Mucosa of rectum (tissue), 2 donors: ENCODE measurements around the gene TACSTD2.
"Not testable (repeated sequence)": the region's sequence is repeated elsewhere in the genome, so short reads cannot be mapped to it uniquely, and the experiment has no call there.

ENCODE experiments used
- H3K27ac ChIP-seq, 2 donors: one replicate each; pipeline ENCODE4 v1.7.0; 2013; ENCODE audit warnings: inconsistent platforms in 2 of 2, low read depth in 2 of 2, low read length in 2 of 2
- H3K27me3 ChIP-seq, 2 donors: one replicate each; pipeline ENCODE4 v1.7.0; 2013; ENCODE audit warnings: low read length in 2 of 2; ENCODE audit not compliant: control insufficient read depth in 2 of 2, insufficient read depth in 2 of 2
- H3K36me3 ChIP-seq, 2 donors: one replicate each; pipeline ENCODE4 v1.7.0; 2013; ENCODE audit warnings: low read length in 2 of 2; ENCODE audit not compliant: control insufficient read depth in 2 of 2, insufficient read depth in 2 of 2
- H3K4me1 ChIP-seq, 2 donors: one replicate each; pipeline ENCODE4 v1.7.0; 2013; ENCODE audit warnings: low read length in 2 of 2, mild to moderate bottlenecking in 1 of 2; ENCODE audit not compliant: control insufficient read depth in 2 of 2, insufficient read depth in 2 of 2
- H3K4me3 ChIP-seq, 2 donors: one replicate each; pipeline ENCODE4 v1.7.0; 2013; ENCODE audit warnings: low read length in 2 of 2
- H3K9ac ChIP-seq, 2 donors: one replicate each; pipeline ENCODE4 v1.7.0; 2013; ENCODE audit warnings: low read length in 2 of 2, low read depth in 1 of 2, mild to moderate bottlenecking in 1 of 2
- H3K9me3 ChIP-seq, 2 donors: one replicate each; pipeline ENCODE4 v1.7.0; 2013; ENCODE audit warnings: low read length in 2 of 2; ENCODE audit not compliant: control insufficient read depth in 2 of 2
- donor health status: healthy.
- donor health status: Normal muscosa, but diverticular disease.

Gene TACSTD2

GRCh38 chr1:58611861-58612385 lies 34.9 kb upstream of the TACSTD2 start:
- Histone ChIP-seq H3K9ac (no peak overlapping the region), H3K36me3 (no peaks in the 10 kb centered on the region), H3K27ac (no peak overlapping the region), H3K4me3 (no peak overlapping the region), H3K4me1 (no peaks in the 10 kb centered on the region), H3K9me3 (no peaks in the 10 kb centered on the region), H3K27me3 (no peaks in the 10 kb centered on the region)

GRCh38 chr1:58608945-58609344 lies 31.9 kb upstream of the TACSTD2 start:
- H3K9me3 ChIP-seq, result peaks cover 0 to 3% of the 10 kb centered on the region in 2 donors
- H3K27me3 ChIP-seq, result no peaks in the 10 kb centered on the region
- H3K27ac ChIP-seq, result no peak overlapping the region
- H3K4me1 ChIP-seq, result no peaks in the 10 kb centered on the region
- H3K4me3 ChIP-seq, result no peak overlapping the region
- no peak overlapping the region for H3K9ac ChIP-seq
- H3K36me3 ChIP-seq, result no peaks in the 10 kb centered on the region

- Histone ChIP-seq H3K9ac (no peak overlapping the region), H3K4me1 (no peaks in the 10 kb centered on the region), H3K9me3 (peaks cover 0 to 3% of the 10 kb centered on the region in 2 donors), H3K4me3 (no peak overlapping the region), H3K27ac (no peak overlapping the region), H3K36me3 (no peaks in the 10 kb centered on the region), H3K27me3 (no peaks in the 10 kb centered on the region)
Measured at GRCh38 chr1:58608297-58608696, 31.2 kb upstream of the TACSTD2 start.

- Histone ChIP-seq H3K4me3 (no peak overlapping the region), H3K9me3 (peaks cover 0 to 3% of the 10 kb centered on the region in 2 donors), H3K27ac (no peak overlapping the region)
Measured at GRCh38 chr1:58607391-58607790, 30.3 kb upstream of the TACSTD2 start.

GRCh38 chr1:58601921-58602320 lies 24.9 kb upstream of the TACSTD2 start:
- H3K9ac ChIP-seq, H3K9me3 ChIP-seq, H3K27me3 ChIP-seq, H3K4me3 ChIP-seq, H3K4me1 ChIP-seq, H3K27ac ChIP-seq, H3K36me3 ChIP-seq: not testable (repeated sequence)

More at GRCh38 chr1:58607391-58607790, 30.3 kb upstream of the TACSTD2 start:
- H3K36me3 ChIP-seq, result no peaks in the 10 kb centered on the region
- H3K27me3 ChIP-seq, result no peaks in the 10 kb centered on the region
- no peaks in the 10 kb centered on the region for H3K4me1 ChIP-seq
- H3K9ac ChIP-seq, result no peak overlapping the region

GRCh38 chr1:58597996-58598395 lies 20.9 kb upstream of the TACSTD2 start:
- Histone ChIP-seq H3K36me3 (no peaks in the 10 kb centered on the region), H3K27ac (no peak overlapping the region), H3K4me3 (no peak overlapping the region), H3K9me3 (no peaks in the 10 kb centered on the region), H3K9ac (no peak overlapping the region), H3K27me3 (peaks cover 0 to 4% of the 10 kb centered on the region in 2 donors), H3K4me1 (no peaks in the 10 kb centered on the region)

- Histone ChIP-seq H3K27me3 (peaks cover 0 to 4% of the 10 kb centered on the region in 2 donors), H3K27ac (no peak overlapping the region), H3K4me3 (no peak overlapping the region), H3K4me1 (no peaks in the 10 kb centered on the region), H3K36me3 (no peaks in the 10 kb centered on the region), H3K9me3 (no peaks in the 10 kb centered on the region), H3K9ac (no peak overlapping the region)
Measured at GRCh38 chr1:58597076-58597475, 20.0 kb upstream of the TACSTD2 start.

- Histone ChIP-seq H3K27me3 (peaks cover 0 to 4% of the 10 kb centered on the region in 2 donors), H3K36me3 (no peaks in the 10 kb centered on the region), H3K4me1 (no peaks in the 10 kb centered on the region), H3K4me3 (no peak overlapping the region), H3K27ac (no peak overlapping the region), H3K9me3 (no peaks in the 10 kb centered on the region), H3K9ac (no peak overlapping the region)
Measured at GRCh38 chr1:58596631-58597052, 19.6 kb upstream of the TACSTD2 start.

- Histone ChIP-seq H3K36me3 (no peaks in the 10 kb centered on the region), H3K9ac (no peak overlapping the region), H3K4me1 (no peaks in the 10 kb centered on the region), H3K27me3 (peaks cover 0 to 4% of the 10 kb centered on the region in 2 donors), H3K4me3 (no peak overlapping the region), H3K9me3 (no peaks in the 10 kb centered on the region), H3K27ac (no peak overlapping the region)
Measured at GRCh38 chr1:58594546-58594945, 17.5 kb upstream of the TACSTD2 start.

- Histone ChIP-seq H3K9ac (no peak overlapping the region), H3K36me3 (no peaks in the 10 kb centered on the region), H3K4me3 (no peak overlapping the region), H3K27ac (no peak overlapping the region), H3K27me3 (peaks cover 0 to 2% of the 10 kb centered on the region in 2 donors), H3K9me3 (no peaks in the 10 kb centered on the region), H3K4me1 (no peaks in the 10 kb centered on the region)
Measured at GRCh38 chr1:58592522-58593134, 15.6 kb upstream of the TACSTD2 start.
